ENCODE data around the gene ZBTB16. TPM values are rescaled to one million over a fixed set of nuclear protein-coding genes. Genes with fewer than 3 reads are reported as not detected.

Gene ZBTB16
- total and polyA plus RNA-seq, 4 donors = 8.9 to 140 (median 34.5) TPM

GRCh38 chr11:114274637-114275036, 215.1 kb downstream of the ZBTB16 start:
- Histone ChIP-seq H3K9me3 (ENCODE audit: control insufficient read depth in 4 of 4, low read length in 3 of 4) (no peaks in the 10 kb centered on the region), H3K36me3 (ENCODE audit: control insufficient read depth in 4 of 4, insufficient read depth in 3 of 4, low read depth in 1 of 4, low read length in 3 of 4) (no peaks in the 10 kb centered on the region), H3K9ac (ENCODE audit: low read depth in 1 of 2, low read length in 2 of 2) (no peak overlapping the region), H3K27ac (ENCODE audit: low read depth in 1 of 2, low read length in 2 of 2) (peak overlapping the region; percentile 13 to 42), H3K27me3 (ENCODE audit: control insufficient read depth in 4 of 4, insufficient read depth in 4 of 4, low read length in 3 of 4) (no peaks in the 10 kb centered on the region), H3K4me3 (ENCODE audit: low read depth in 1 of 3, low read length in 3 of 3) (no peak overlapping the region), H3K4me1 (ENCODE audit: control insufficient read depth in 4 of 4, insufficient read depth in 4 of 4, low read length in 3 of 4) (peaks cover 4 to 58% (median 35%) of the 10 kb centered on the region in 4 donors)
- DNase-seq (ENCODE audit: low spot score) = no peak
- TF ChIP-seq SP1 (IDR thresholded peaks at IDR 0.05) (peak; percentile 76), HNF4A (conservative IDR thresholded peaks at IDR 0.05) (peak; percentile 75 to 87), FOXA1 (IDR thresholded peaks at IDR 0.05) (no peak), RAD21 (IDR thresholded peaks at IDR 0.05) (peak in 1 of 2 donors; percentile 53), NR2F2 (IDR thresholded peaks at IDR 0.05) (no peak), HNF4G (IDR thresholded peaks at IDR 0.05) (peak; percentile 49), RXRA (IDR thresholded peaks at IDR 0.05) (peak; percentile 84 to 97)
- 44% methylated on average over 3 of the region's 3 CpGs for WGBS

- Histone ChIP-seq H3K9ac (ENCODE audit: low read depth in 1 of 2, low read length in 2 of 2) (no peak overlapping the region), H3K36me3 (ENCODE audit: control insufficient read depth in 4 of 4, insufficient read depth in 3 of 4, low read depth in 1 of 4, low read length in 3 of 4) (no peaks in the 10 kb centered on the region), H3K4me3 (ENCODE audit: low read depth in 1 of 3, low read length in 3 of 3) (no peak overlapping the region), H3K27ac (ENCODE audit: low read depth in 1 of 2, low read length in 2 of 2) (peak overlapping the region in 1 of 2 donors; percentile 5), H3K4me1 (ENCODE audit: control insufficient read depth in 4 of 4, insufficient read depth in 4 of 4, low read length in 3 of 4) (peaks cover 4 to 59% (median 35%) of the 10 kb centered on the region in 4 donors), H3K9me3 (ENCODE audit: control insufficient read depth in 4 of 4, low read length in 3 of 4) (no peaks in the 10 kb centered on the region), H3K27me3 (ENCODE audit: control insufficient read depth in 4 of 4, insufficient read depth in 4 of 4, low read length in 3 of 4) (no peaks in the 10 kb centered on the region)
- 78% methylated on average over 3 of the region's 3 CpGs for WGBS
- TF ChIP-seq ZBTB33 (IDR thresholded peaks at IDR 0.05) (no peak), HNF4G (IDR thresholded peaks at IDR 0.05) (no peak), RAD21 (IDR thresholded peaks at IDR 0.05) (no peak), RXRA (IDR thresholded peaks at IDR 0.05) (peak in 1 of 2 donors; percentile 55), ATF3 (IDR thresholded peaks at IDR 0.05) (no peak), EGR1 (IDR thresholded peaks at IDR 0.05; ENCODE audit: low read depth in 2 of 2) (no peak), YY1 (IDR thresholded peaks at IDR 0.05) (no peak)
- DNase-seq (ENCODE audit: low spot score) = no peak
These were observed 215.8 kb downstream of the ZBTB16 start for GRCh38 chr11:114275280-114275679.

- peaks cover 7 to 59% (median 36%) of the 10 kb centered on the region in 4 donors for H3K4me1 ChIP-seq (ENCODE audit: control insufficient read depth in 4 of 4, insufficient read depth in 4 of 4, low read length in 3 of 4)
- DNase-seq (ENCODE audit: low spot score) = no peak
- H3K27me3 ChIP-seq (ENCODE audit: control insufficient read depth in 4 of 4, insufficient read depth in 4 of 4, low read length in 3 of 4) = no peaks in the 10 kb centered on the region
- H3K4me3 ChIP-seq (ENCODE audit: low read depth in 1 of 3, low read length in 3 of 3) = no peak overlapping the region
- TF ChIP-seq TAF1 (conservative IDR thresholded peaks at IDR 0.05) (no peak), GABPA (IDR thresholded peaks at IDR 0.05 in 1 of 2, conservative IDR thresholded peaks at IDR 0.05 in 1 of 2) (no peak), FOXA1 (IDR thresholded peaks at IDR 0.05) (no peak), RAD21 (IDR thresholded peaks at IDR 0.05) (no peak), YY1 (IDR thresholded peaks at IDR 0.05) (no peak), CTCF (IDR thresholded peaks at IDR 0.05; ENCODE audit: low read depth, low read length, missing input control) (no peak), ATF3 (IDR thresholded peaks at IDR 0.05) (no peak), MAX (IDR thresholded peaks at IDR 0.05) (no peak), RXRA (IDR thresholded peaks at IDR 0.05) (no peak), JUND (IDR thresholded peaks at IDR 0.05) (no peak), EGR1 (IDR thresholded peaks at IDR 0.05; ENCODE audit: low read depth in 2 of 2) (no peak), HNF4A (conservative IDR thresholded peaks at IDR 0.05) (no peak), HNF4G (IDR thresholded peaks at IDR 0.05) (no peak), NR2F2 (IDR thresholded peaks at IDR 0.05) (no peak), ZBTB33 (IDR thresholded peaks at IDR 0.05) (no peak)
- no peaks in the 10 kb centered on the region for H3K36me3 ChIP-seq (ENCODE audit: control insufficient read depth in 4 of 4, insufficient read depth in 3 of 4, low read depth in 1 of 4, low read length in 3 of 4)
- no peak overlapping the region for H3K9ac ChIP-seq (ENCODE audit: low read depth in 1 of 2, low read length in 2 of 2)
- no peaks in the 10 kb centered on the region for H3K9me3 ChIP-seq (ENCODE audit: control insufficient read depth in 4 of 4, low read length in 3 of 4)
- 66% methylated on average over 5 of the region's 5 CpGs for WGBS
- H3K27ac ChIP-seq (ENCODE audit: low read depth in 1 of 2, low read length in 2 of 2) = no peak overlapping the region
These were observed 216.6 kb downstream of the ZBTB16 start for GRCh38 chr11:114276077-114276476.

Data from liver (tissue), 9 donors.